GM18858 (cell line): ENCODE data around the gene RNF182.

Experiments
- ATAC-seq: cut with Tn5 transposase; IDR thresholded peaks from one replicate; pipeline ENCODE4 v1.9.1; 2021; ENCODE audit not compliant: unreplicated experiment

The RNF182 gene

DNA sequence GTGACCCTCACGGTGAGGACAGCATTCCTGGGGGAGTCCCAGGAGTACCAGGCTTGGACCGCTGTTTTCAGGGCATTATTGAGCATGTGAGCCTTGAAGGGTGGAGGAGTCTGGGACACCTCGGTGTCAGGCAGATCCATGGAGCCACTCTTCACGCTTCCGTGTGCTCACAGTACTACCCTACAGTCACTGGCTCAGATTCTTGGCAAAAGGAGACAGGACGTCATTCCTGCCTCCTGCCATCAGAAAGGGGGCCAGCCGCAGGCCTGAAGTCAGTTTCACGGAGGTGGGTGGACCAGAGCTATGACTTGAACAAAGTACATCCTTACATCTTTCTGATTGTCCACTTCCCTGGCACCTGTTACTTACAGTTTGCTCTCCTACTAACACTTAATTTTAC, 103.9 kb downstream of the RNF182 start:
- ATAC-seq: no peak

DNA sequence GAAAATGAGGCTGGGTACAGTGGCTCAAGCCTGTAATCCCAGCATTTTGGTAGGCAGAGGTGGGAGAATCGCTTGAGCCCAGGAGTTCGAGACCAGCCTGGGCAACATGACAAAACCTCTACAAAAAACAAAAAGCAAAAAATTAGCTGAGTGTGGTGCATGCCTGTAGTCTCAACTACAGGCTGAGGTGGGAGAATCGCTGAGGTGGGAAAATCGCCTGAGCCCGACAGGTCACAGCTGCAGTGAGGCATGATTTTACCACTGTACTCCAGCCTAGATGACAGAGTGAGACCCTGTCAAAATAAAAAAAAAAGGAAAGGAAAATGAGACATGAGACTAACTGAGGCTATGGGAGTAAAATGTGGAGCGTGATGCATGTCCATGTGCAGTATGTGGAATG, 104.9 kb downstream of the RNF182 start:
- ATAC-seq: no peak
